ENCODE data around the gene PPP1R12A.
"Not testable (repeated sequence)": the region's sequence is repeated elsewhere in the genome, so short reads cannot be mapped to it uniquely, and the experiment has no call there.

Gene PPP1R12A

GRCh38 chr12:79935021-79935623 is at the start of gene PPP1R12A:
Gene PPP1R12A (minus strand): TSS chr12:79935097. CDS start chr12:79934931, 166 bp downstream.
- DNase-seq (ENCODE audit: low read depth in 2 of 2, low spot score in 1 of 2): peak; percentile 84 to 89

- DNase-seq (ENCODE audit: low read depth in 2 of 2, low spot score in 1 of 2): no peak
These were observed 49.2 kb upstream of the PPP1R12A start for GRCh38 chr12:79983986-79984620.

- DNase-seq (ENCODE audit: low read depth in 2 of 2, low spot score in 1 of 2): no peak
These were observed 48.6 kb upstream of the PPP1R12A start for GRCh38 chr12:79983492-79983891.

GRCh38 chr12:79982086-79983062 is 47.5 kb upstream of the PPP1R12A start:
- no peak for DNase-seq (ENCODE audit: low read depth in 2 of 2, low spot score in 1 of 2)

- no peak for DNase-seq (ENCODE audit: low read depth in 2 of 2, low spot score in 1 of 2)
These were observed 43.8 kb upstream of the PPP1R12A start for GRCh38 chr12:79978692-79979091.

- DNase-seq (ENCODE audit: low read depth in 2 of 2, low spot score in 1 of 2): not testable (repeated sequence)
These were observed 43.1 kb upstream of the PPP1R12A start for GRCh38 chr12:79977856-79978460.

GRCh38 chr12:79975143-79975542 is 40.2 kb upstream of the PPP1R12A start:
- no peak for DNase-seq (ENCODE audit: low read depth in 2 of 2, low spot score in 1 of 2)

- no peak for DNase-seq (ENCODE audit: low read depth in 2 of 2, low spot score in 1 of 2)
These were observed 38.9 kb upstream of the PPP1R12A start for GRCh38 chr12:79973801-79974200.

GRCh38 chr12:79964100-79964627 is 29.3 kb upstream of the PPP1R12A start:
- no peak for DNase-seq (ENCODE audit: low read depth in 2 of 2, low spot score in 1 of 2)

GRCh38 chr12:79961411-79961810 is 26.5 kb upstream of the PPP1R12A start:
- no peak for DNase-seq (ENCODE audit: low read depth in 2 of 2, low spot score in 1 of 2)

GRCh38 chr12:79959484-79959883 is 24.6 kb upstream of the PPP1R12A start:
- no peak for DNase-seq (ENCODE audit: low read depth in 2 of 2, low spot score in 1 of 2)

GRCh38 chr12:79956896-79957295 is 22.0 kb upstream of the PPP1R12A start:
- no peak for DNase-seq (ENCODE audit: low read depth in 2 of 2, low spot score in 1 of 2)

- DNase-seq (ENCODE audit: low read depth in 2 of 2, low spot score in 1 of 2): no peak
These were observed 20.7 kb upstream of the PPP1R12A start for GRCh38 chr12:79955561-79955960.

- DNase-seq (ENCODE audit: low read depth in 2 of 2, low spot score in 1 of 2): no peak
These were observed 19.2 kb upstream of the PPP1R12A start for GRCh38 chr12:79954037-79954610.

- no peak for DNase-seq (ENCODE audit: low read depth in 2 of 2, low spot score in 1 of 2)
These were observed 14.2 kb upstream of the PPP1R12A start for GRCh38 chr12:79949098-79949497.

GRCh38 chr12:79945433-79945832 is 10.5 kb upstream of the PPP1R12A start:
- no peak for DNase-seq (ENCODE audit: low read depth in 2 of 2, low spot score in 1 of 2)

- DNase-seq (ENCODE audit: low read depth in 2 of 2, low spot score in 1 of 2): no peak
These were observed 9.7 kb upstream of the PPP1R12A start for GRCh38 chr12:79944565-79944964.

GRCh38 chr12:79942846-79943245 is 7.9 kb upstream of the PPP1R12A start:
- DNase-seq (ENCODE audit: low read depth in 2 of 2, low spot score in 1 of 2): not testable (repeated sequence)

GRCh38 chr12:79939728-79940310 is 4.9 kb upstream of the PPP1R12A start:
- no peak for DNase-seq (ENCODE audit: low read depth in 2 of 2, low spot score in 1 of 2)

- no peak for DNase-seq (ENCODE audit: low read depth in 2 of 2, low spot score in 1 of 2)
These were observed 3.9 kb upstream of the PPP1R12A start for GRCh38 chr12:79938843-79939242.

Data from stimulated activated CD8-positive, alpha-beta memory T cell treated with anti-CD3 and anti-CD28 coated beads, Interleukin-4, amount 100 ng/mL, for 4 hours (primary cell).